ENCODE data around the gene MTAP. TPM values are rescaled to one million over a fixed set of nuclear protein-coding genes. Genes with fewer than 3 reads are reported as not detected.

Gene MTAP
- total RNA-seq, 1 experiment from 2014 or later: 84.3 TPM

GRCh38 chr9:21782205-21782604, 20.2 kb upstream of the MTAP start (continued):
- no peak for TF ChIP-seq ZNF281 (CRISPR knock-in tag; IDR thresholded peaks at IDR 0.05)
- TF ChIP-seq ZMAT4 (CRISPR knock-in tag; IDR thresholded peaks at IDR 0.05): no peak
- TF ChIP-seq ETV6 (CRISPR knock-in tag; IDR thresholded peaks at IDR 0.05): no peak
- no peak for TF ChIP-seq E2F1 (CRISPR knock-in tag; IDR thresholded peaks at IDR 0.05)
- no peak for TF ChIP-seq USF1 (CRISPR knock-in tag; IDR thresholded peaks at IDR 0.05)
- no peak for TF ChIP-seq MYBL2 (CRISPR knock-in tag; IDR thresholded peaks at IDR 0.05)
- no peak for TF ChIP-seq TP53 (CRISPR knock-in tag; IDR thresholded peaks at IDR 0.05)

- ChIA-PET POLR2A (no interaction called here), CTCF (interaction anchor here (0.6 to 2.2 kb wide), 7 partner anchors 323 to 594 kb away, joined by 3 to 7 read pairs (median 4); no protein-coding TSS in a partner anchor)
- Mint-ChIP-seq H3K9me3 (no peaks in the 10 kb centered on the region), H3K36me3 (no peaks in the 10 kb centered on the region), H3K4me1 (no peaks in the 10 kb centered on the region), H3K27me3 (ENCODE audit: low read depth) (peaks cover 49% of the 10 kb centered on the region), H3K4me3 (no peak overlapping the region), H3K27ac (no peak overlapping the region)
- TF ChIP-seq JAZF1 (CRISPR knock-in tag; IDR thresholded peaks at IDR 0.05) (no peak), ZNF671 (CRISPR knock-in tag; IDR thresholded peaks at IDR 0.05) (no peak), E2F4 (CRISPR knock-in tag; IDR thresholded peaks at IDR 0.05; ENCODE audit: borderline replicate concordance, low read depth) (no peak), ESRRA (CRISPR knock-in tag; IDR thresholded peaks at IDR 0.05; ENCODE audit: borderline replicate concordance) (no peak), ZNF317 (CRISPR knock-in tag; IDR thresholded peaks at IDR 0.05; ENCODE audit: borderline replicate concordance, low read depth) (no peak), USF1 (CRISPR knock-in tag; IDR thresholded peaks at IDR 0.05) (no peak)
- ATAC-seq (no peak), DNase-seq (ENCODE audit: low spot score) (no peak)
Measured at GRCh38 chr9:21788752-21789151, 13.7 kb upstream of the MTAP start.

- Mint-ChIP-seq H3K27me3 (ENCODE audit: low read depth) (peaks cover 40% of the 10 kb centered on the region), H3K4me3 (no peak overlapping the region), H3K27ac (no peak overlapping the region), H3K36me3 (no peaks in the 10 kb centered on the region), H3K9me3 (no peaks in the 10 kb centered on the region), H3K4me1 (no peaks in the 10 kb centered on the region)
- ChIA-PET POLR2A (no interaction called here), CTCF (interaction anchor here (0.7 to 1.0 kb wide), 2 partner anchors 219 to 594 kb away, joined by 4 to 5 read pairs; partner anchors contain the start of gene CDKN2B)
- peak; percentile 34 for DNase-seq (ENCODE audit: low spot score)
- ATAC-seq: peak; percentile 92
- TF ChIP-seq USF1 (CRISPR knock-in tag; IDR thresholded peaks at IDR 0.05): peak; percentile 32; the same call in 1 of the 2 replicates
- peak; percentile 67 for TF ChIP-seq CTCF (IDR thresholded peaks at IDR 0.05)
- no peak for TF ChIP-seq ZNF219 (CRISPR knock-in tag; IDR thresholded peaks at IDR 0.05; ENCODE audit: borderline replicate concordance)
Measured at GRCh38 chr9:21789541-21790037, 12.8 kb upstream of the MTAP start.
